ENCODE measurements around the gene COQ8A. TPM values are rescaled to one million over a fixed set of nuclear protein-coding genes. Genes with fewer than 3 reads are reported as not detected.

COQ8A gene
- polyA plus RNA-seq, 1 of the 3 experiments (the other 2 are of a cell fraction), result 11.8 TPM

DNA sequence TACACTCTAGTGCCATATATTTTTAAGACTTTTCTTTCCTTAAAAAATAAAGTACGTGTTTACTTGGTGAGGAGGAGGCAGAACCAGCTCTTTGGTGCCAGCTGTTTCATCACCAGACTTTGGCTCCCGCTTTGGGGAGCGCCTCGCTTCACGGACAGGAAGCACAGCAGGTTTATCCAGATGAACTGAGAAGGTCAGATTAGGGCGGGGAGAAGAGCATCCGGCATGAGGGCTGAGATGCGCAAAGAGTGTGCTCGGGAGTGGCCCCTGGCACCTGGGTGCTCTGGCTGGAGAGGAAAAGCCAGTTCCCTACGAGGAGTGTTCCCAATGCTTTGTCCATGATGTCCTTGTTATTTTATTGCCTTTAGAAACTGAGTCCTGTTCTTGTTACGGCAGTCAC is 44.5 kb upstream of the COQ8A start (continued):
- TF ChIP-seq, protein P1, sequence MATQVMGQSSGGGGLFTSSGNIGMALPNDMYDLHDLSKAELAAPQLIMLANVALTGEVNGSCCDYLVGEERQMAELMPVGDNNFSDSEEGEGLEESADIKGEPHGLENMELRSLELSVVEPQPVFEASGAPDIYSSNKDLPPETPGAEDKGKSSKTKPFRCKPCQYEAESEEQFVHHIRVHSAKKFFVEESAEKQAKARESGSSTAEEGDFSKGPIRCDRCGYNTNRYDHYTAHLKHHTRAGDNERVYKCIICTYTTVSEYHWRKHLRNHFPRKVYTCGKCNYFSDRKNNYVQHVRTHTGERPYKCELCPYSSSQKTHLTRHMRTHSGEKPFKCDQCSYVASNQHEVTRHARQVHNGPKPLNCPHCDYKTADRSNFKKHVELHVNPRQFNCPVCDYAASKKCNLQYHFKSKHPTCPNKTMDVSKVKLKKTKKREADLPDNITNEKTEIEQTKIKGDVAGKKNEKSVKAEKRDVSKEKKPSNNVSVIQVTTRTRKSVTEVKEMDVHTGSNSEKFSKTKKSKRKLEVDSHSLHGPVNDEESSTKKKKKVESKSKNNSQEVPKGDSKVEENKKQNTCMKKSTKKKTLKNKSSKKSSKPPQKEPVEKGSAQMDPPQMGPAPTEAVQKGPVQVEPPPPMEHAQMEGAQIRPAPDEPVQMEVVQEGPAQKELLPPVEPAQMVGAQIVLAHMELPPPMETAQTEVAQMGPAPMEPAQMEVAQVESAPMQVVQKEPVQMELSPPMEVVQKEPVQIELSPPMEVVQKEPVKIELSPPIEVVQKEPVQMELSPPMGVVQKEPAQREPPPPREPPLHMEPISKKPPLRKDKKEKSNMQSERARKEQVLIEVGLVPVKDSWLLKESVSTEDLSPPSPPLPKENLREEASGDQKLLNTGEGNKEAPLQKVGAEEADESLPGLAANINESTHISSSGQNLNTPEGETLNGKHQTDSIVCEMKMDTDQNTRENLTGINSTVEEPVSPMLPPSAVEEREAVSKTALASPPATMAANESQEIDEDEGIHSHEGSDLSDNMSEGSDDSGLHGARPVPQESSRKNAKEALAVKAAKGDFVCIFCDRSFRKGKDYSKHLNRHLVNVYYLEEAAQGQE (IDR thresholded peaks at IDR 0.05; ENCODE audit: low read depth, low read length), result no peak
- TF ChIP-seq POLR2AphosphoS5 (IDR thresholded peaks at IDR 0.05; ENCODE audit: low read depth, low read length) (no peak), RAD21 (IDR thresholded peaks at IDR 0.05; ENCODE audit: low read length) (no peak), RXRA (IDR thresholded peaks at IDR 0.05; ENCODE audit: borderline replicate concordance, low read depth) (no peak), FOXJ3 (CRISPR knock-in tag; IDR thresholded peaks at IDR 0.05) (no peak)
- TF ChIP-seq, protein P2, sequence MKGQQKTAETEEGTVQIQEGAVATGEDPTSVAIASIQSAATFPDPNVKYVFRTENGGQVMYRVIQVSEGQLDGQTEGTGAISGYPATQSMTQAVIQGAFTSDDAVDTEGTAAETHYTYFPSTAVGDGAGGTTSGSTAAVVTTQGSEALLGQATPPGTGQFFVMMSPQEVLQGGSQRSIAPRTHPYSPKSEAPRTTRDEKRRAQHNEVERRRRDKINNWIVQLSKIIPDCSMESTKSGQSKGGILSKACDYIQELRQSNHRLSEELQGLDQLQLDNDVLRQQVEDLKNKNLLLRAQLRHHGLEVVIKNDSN (IDR thresholded peaks at IDR 0.05; ENCODE audit: borderline replicate concordance, low read depth), result no peak

DNA sequence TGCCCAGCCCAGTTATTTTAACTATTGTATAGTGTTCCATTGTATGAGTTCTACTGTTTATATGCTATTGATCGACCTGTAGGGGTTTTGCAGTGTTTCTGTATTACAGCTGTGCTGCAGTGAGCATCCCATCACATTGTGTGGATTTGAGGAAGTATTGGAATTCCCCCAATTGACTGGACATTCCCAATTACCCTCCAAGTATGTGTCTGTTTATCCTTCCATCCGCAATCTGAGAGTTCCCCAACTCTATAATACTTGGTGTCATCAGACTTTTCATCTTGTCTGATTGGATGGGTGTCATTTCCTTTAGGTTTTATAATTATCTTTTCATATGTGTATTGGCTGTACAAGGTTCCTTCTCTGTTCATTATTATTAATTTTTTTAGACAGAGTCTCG is 41.8 kb upstream of the COQ8A start:
- Histone ChIP-seq H3F3A (replicated peaks; ENCODE audit: insufficient read depth) (no peaks in the 10 kb centered on the region), H3K79me2 (ENCODE audit: insufficient read depth) (no peaks in the 10 kb centered on the region), H3K4me1 (ENCODE audit: control insufficient read depth in 1 of 2, insufficient read depth in 2 of 2, low read depth in 1 of 2, low read length in 1 of 2) (no peaks in the 10 kb centered on the region), H3K9me3 (no peaks in the 10 kb centered on the region), H3K9me2 (no peaks in the 10 kb centered on the region), H4K20me1 (ENCODE audit: insufficient read depth) (no peaks in the 10 kb centered on the region), H3K9ac (no peak overlapping the region), H3K4me3 (ENCODE audit: low read depth in 2 of 2, low read length in 1 of 2) (no peak overlapping the region), H3K27me3 (ENCODE audit: insufficient read depth) (no peaks in the 10 kb centered on the region), H3K27ac (ENCODE audit: low read depth in 2 of 2, low read length in 1 of 2) (no peak overlapping the region), H3K4me2 (no peak overlapping the region), H3K36me3 (replicated peaks in 1 of 2; ENCODE audit: control insufficient read depth in 1 of 2, insufficient read depth in 2 of 2, low read length in 1 of 2) (peaks cover 0 to 8% of the 10 kb centered on the region in 2 experiments), H2AFZ (ENCODE audit: low read depth) (no peak overlapping the region)
- 83% methylated on average over 3 of the region's 3 CpGs for WGBS (ENCODE audit: low lambda C conversion rate)
- DNase-seq, result no peak
- TF ChIP-seq FOXM1 (IDR thresholded peaks at IDR 0.05; ENCODE audit: low read depth), result no peak
- no peak for TF ChIP-seq TCF12 (IDR thresholded peaks at IDR 0.05)
- TF ChIP-seq, protein P3, sequence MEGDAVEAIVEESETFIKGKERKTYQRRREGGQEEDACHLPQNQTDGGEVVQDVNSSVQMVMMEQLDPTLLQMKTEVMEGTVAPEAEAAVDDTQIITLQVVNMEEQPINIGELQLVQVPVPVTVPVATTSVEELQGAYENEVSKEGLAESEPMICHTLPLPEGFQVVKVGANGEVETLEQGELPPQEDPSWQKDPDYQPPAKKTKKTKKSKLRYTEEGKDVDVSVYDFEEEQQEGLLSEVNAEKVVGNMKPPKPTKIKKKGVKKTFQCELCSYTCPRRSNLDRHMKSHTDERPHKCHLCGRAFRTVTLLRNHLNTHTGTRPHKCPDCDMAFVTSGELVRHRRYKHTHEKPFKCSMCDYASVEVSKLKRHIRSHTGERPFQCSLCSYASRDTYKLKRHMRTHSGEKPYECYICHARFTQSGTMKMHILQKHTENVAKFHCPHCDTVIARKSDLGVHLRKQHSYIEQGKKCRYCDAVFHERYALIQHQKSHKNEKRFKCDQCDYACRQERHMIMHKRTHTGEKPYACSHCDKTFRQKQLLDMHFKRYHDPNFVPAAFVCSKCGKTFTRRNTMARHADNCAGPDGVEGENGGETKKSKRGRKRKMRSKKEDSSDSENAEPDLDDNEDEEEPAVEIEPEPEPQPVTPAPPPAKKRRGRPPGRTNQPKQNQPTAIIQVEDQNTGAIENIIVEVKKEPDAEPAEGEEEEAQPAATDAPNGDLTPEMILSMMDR (IDR thresholded peaks at IDR 0.05), result no peak
- TF ChIP-seq TAF1 (IDR thresholded peaks at IDR 0.05; ENCODE audit: borderline replicate concordance, low read depth, low read length), result no peak
- TF ChIP-seq SMC3 (IDR thresholded peaks at IDR 0.05; ENCODE audit: low read depth, low read length), result no peak
- no peak for TF ChIP-seq RCOR1 (IDR thresholded peaks at IDR 0.05; ENCODE audit: low read length)
- no peak for TF ChIP-seq GATA2 (CRISPR knock-in tag; IDR thresholded peaks at IDR 0.05)
- no peak for TF ChIP-seq RXRA (IDR thresholded peaks at IDR 0.05; ENCODE audit: borderline replicate concordance, low read depth)
- no peak for TF ChIP-seq FOXJ3 (CRISPR knock-in tag; IDR thresholded peaks at IDR 0.05)
- no peak for TF ChIP-seq RFX5 (IDR thresholded peaks at IDR 0.05; ENCODE audit: low read length)
- TF ChIP-seq, protein P4, sequence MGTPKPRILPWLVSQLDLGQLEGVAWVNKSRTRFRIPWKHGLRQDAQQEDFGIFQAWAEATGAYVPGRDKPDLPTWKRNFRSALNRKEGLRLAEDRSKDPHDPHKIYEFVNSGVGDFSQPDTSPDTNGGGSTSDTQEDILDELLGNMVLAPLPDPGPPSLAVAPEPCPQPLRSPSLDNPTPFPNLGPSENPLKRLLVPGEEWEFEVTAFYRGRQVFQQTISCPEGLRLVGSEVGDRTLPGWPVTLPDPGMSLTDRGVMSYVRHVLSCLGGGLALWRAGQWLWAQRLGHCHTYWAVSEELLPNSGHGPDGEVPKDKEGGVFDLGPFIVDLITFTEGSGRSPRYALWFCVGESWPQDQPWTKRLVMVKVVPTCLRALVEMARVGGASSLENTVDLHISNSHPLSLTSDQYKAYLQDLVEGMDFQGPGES (IDR thresholded peaks at IDR 0.05; ENCODE audit: low read depth, low read length), result no peak
- TF ChIP-seq NFIC (IDR thresholded peaks at IDR 0.05; ENCODE audit: borderline replicate concordance), result no peak
- TF ChIP-seq, protein P5, sequence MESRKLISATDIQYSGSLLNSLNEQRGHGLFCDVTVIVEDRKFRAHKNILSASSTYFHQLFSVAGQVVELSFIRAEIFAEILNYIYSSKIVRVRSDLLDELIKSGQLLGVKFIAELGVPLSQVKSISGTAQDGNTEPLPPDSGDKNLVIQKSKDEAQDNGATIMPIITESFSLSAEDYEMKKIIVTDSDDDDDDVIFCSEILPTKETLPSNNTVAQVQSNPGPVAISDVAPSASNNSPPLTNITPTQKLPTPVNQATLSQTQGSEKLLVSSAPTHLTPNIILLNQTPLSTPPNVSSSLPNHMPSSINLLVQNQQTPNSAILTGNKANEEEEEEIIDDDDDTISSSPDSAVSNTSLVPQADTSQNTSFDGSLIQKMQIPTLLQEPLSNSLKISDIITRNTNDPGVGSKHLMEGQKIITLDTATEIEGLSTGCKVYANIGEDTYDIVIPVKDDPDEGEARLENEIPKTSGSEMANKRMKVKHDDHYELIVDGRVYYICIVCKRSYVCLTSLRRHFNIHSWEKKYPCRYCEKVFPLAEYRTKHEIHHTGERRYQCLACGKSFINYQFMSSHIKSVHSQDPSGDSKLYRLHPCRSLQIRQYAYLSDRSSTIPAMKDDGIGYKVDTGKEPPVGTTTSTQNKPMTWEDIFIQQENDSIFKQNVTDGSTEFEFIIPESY (IDR thresholded peaks at IDR 0.05; ENCODE audit: borderline replicate concordance, low read depth), result no peak
- ChIA-PET POLR2A (no interaction called here), CTCF (no interaction called here)
